HG03064 (cell line): ENCODE measurements around the gene TPGS1.

Experiments
- ATAC-seq: cut with Tn5 transposase; IDR thresholded peaks from one replicate; pipeline ENCODE4 v1.9.1; 2021; ENCODE audit warnings: low read depth; ENCODE audit not compliant: unreplicated experiment

Gene TPGS1

DNA sequence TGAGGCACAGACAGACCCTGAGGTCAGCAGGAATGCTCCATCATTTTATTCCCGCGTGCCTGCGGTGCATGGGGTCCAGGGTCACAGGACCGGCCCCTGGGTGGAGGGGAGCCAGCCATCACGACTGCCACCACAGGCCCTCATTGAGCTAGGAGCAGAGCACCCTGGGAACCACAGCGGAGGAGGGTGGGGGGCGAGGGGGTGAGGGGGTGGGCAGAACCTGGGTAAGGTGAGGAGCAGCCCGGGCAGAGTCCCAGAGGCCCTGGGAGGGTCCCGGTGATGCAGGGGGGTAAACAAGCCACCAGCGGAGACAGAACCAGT lies 12.3 kb upstream of the TPGS1 start:
- no peak for ATAC-seq

DNA sequence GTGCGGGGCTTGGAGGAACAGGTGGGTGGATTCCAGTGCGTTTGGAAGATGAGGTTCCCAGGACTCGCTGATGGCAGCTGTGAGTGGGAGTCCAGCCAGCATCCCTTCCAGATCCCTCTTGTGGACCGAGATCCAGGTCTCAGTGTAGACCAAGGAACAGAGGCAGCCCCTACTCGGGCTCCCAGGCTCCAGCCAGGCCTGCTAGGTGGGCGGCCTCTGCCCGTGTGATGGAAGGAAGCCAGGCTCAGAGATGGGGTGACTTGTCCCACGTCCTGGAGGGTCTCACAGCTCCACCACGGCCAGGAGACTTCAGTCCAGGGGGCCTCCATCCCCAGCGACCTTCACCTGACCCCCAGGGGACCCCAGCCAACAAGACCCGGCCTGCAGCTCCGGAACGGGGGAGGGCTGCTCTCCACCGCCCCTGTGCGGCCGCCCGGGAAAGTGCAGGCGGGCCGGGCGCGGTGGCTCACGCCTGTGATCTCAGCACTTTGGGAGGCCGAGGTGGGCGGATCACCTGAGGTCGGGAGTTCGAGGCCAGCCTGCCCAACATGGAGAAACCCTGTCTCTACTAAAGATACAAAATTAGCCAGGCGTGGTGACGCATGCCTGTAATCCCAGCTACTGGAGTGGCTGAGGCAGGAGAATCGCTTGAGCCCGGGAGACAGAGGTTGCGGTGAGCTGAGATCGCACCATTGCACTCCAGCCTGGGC lies 11.7 kb upstream of the TPGS1 start:
- no peak for ATAC-seq

DNA sequence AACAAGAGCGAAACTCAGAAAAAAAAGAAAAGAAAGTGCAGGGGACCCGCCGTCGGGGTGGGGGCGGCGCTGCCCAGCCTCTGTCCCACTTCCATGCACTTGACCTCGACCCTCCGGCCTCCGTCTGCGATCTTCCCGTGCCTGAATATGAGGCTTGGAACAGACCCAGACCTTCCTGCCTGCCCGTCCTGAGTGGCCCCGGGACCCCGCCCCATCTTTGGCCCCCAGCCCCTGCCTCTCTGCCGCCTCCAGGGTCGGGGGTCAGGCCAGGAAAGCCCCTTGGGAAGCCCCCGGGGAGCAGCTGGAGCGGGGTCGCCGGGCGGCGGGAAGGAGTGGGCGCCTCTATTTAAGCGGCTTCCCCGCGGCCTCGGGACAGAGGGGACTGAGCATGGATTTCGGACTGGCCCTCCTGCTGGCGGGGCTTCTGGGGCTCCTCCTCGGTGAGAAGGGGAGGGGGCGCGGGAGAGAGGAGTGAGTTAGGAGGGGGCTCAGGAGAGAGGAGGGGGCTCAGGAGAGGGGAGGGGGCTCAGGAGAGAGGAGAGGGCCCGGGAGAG lies 11.1 kb upstream of the TPGS1 start, which contains the start of gene MADCAM1:
MADCAM1 (plus strand) TSS at position 375 of the 554 bp plus-strand sequence; CDS start at position 389, 14 bp downstream.
- no peak for ATAC-seq

DNA sequence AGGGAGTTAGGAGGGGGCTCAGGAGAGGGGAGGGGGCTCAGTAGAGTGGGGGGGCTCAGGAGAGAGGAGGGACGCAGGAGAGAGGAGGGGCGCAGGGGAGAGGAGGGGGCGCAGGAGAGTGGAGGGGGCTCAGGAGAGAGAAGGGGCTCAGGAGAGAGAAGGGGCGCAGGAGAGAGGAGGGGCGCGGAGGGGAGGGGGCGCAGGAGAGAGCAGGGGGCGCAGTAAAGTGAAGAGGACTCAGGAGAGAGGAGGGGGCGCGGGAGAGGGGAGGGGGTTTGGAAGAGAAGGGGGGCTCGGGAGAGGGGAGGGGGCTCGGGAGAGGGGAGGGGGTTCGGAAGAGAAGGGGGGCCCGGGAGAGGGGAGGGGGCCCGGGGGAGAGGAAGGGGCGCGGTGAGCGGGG lies 10.3 kb upstream of the TPGS1 start:
- ATAC-seq = no peak

DNA sequence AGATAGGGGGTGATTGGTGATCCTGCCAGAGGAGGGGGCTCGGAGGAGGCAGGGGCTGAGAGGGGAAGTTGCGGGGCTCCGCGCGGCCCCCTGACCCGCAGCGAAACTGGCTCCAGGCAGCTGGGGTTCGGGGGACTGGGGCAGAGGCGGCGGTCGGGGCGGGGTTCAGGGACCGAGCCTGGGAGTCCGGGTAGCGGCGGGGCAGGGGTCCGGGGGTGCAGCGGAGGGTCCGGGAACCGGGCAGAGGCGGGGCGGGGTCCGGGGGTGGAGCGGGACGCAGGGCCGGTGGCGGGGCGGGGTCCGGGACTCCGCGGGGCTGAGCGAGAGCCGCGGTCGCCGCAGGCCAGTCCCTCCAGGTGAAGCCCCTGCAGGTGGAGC lies 9.8 kb upstream of the TPGS1 start:
- no peak for ATAC-seq

DNA sequence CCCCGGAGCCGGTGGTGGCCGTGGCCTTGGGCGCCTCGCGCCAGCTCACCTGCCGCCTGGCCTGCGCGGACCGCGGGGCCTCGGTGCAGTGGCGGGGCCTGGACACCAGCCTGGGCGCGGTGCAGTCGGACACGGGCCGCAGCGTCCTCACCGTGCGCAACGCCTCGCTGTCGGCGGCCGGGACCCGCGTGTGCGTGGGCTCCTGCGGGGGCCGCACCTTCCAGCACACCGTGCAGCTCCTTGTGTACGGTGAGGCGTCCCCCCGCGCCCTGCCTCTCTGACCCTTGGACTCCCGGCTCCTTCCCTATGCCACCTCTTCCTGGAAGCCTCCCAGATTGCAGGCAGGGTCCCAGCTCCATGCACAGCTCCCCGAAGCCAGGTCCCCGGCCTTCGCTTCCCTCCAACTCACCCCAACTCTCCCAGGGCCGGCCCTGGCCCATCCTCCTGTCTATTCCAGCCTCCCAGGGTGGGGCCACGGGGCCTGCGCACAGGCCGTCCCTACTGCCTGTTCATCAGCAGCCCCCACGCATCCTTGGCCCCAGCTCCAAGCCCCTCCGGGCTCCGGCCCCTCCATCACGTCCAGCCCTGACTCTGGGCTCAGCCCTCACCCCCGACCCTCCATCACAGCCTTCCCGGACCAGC lies 9.3 kb upstream of the TPGS1 start:
- no peak for ATAC-seq

DNA sequence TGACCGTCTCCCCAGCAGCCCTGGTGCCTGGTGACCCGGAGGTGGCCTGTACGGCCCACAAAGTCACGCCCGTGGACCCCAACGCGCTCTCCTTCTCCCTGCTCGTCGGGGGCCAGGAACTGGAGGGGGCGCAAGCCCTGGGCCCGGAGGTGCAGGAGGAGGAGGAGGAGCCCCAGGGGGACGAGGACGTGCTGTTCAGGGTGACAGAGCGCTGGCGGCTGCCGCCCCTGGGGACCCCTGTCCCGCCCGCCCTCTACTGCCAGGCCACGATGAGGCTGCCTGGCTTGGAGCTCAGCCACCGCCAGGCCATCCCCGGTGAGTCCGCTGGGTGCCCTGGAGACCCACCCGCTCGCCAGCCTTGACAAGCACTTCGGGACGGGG lies 8.8 kb upstream of the TPGS1 start:
- no peak for ATAC-seq

DNA sequence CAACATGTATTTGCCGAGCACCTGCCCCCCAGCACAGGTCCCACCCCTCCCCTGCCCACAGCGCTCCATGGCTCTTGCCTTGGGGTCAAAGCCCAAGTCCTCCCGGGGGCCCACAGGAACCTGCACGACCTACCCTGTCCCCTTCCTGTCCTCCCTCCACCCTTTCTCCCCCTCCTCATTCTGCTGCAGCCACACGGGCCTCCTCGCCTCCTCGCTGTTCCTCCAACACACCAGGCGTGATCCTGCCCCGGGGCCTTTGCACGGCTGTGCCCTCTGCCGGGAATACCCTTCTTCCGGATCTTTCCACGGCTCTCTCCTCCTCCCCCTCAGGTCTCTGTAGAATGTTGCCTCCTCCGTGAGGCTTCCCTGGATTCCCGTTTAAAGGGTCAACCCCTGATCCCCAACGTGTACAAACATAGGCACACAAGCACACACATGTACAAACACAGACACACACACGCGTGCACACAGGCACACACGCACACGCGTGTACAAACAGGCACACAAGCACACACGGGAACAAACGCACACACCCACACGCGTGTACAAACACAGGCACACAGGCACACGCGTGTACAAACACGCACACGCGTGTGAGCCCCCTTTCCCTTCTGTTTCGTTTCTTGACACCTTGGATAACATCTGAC lies 8.2 kb upstream of the TPGS1 start:
- ATAC-seq = no peak

DNA sequence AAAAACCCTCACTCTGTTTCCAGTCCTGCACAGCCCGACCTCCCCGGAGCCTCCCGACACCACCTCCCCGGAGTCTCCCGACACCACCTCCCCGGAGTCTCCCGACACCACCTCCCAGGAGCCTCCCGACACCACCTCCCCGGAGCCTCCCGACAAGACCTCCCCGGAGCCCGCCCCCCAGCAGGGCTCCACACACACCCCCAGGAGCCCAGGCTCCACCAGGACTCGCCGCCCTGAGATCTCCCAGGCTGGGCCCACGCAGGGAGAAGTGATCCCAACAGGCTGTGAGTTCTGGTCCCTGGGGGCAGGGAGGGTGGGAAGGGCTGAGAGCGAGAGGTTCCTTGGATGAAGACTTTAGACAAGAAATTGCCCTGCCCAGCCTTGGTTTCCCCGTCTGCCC lies 5.7 kb upstream of the TPGS1 start:
- no peak for ATAC-seq

DNA sequence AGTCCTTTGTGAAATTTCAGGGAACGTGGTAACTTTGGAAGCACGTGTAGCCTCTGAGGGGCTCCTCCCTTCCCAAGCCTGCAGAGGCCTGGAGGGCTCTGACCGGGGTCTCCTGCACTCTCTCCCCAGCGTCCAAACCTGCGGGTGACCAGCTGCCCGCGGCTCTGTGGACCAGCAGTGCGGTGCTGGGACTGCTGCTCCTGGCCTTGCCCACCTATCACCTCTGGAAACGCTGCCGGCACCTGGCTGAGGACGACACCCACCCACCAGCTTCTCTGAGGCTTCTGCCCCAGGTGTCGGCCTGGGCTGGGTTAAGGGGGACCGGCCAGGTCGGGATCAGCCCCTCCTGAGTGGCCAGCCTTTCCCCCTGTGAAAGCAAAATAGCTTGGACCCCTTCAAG lies 2.7 kb upstream of the TPGS1 start:
- ATAC-seq = no peak

DNA sequence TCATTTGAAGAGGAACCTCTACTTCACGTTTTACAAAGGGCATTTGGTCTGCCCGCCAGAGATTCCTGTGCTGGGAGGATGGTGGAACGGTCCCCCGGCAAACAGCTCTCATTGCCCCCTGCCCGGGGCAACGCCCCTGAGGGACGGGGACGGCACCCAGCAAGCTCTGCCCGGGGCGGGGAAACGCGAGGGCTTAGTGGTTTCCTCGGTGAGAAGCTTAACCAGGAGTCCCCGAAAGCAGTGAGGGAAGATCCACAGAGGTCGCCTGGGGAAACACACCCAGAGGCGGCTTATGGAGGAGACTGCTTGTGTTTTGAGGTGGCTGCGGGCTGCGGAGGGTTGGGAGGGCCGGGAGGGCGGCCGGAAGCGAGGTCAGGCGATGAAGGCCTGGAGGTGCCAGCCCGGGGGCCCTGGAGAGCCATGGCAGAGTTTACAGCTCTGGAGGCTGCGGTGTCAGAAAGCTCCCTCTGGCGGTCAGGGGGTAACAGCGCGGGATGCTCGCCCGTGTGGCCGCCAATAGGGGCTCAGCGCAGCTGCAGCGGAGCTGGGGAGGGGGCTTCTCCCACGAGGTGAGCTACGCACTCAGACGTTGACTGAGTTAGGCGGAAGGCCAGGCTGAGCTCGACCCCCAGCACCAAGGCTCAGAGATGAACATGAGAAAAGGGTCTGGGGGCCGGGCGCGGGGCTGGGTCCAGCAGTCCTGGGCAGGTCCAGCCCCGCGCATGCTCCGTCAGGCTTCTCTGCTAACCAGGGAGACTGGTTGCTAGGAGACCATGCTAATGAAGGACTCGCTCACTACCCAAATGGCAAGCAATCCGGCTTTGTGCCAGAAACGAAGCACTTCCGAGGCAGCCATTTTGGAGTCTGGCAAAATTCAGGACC lies 652 bp upstream of the TPGS1 start:
- peak; percentile 49 for ATAC-seq

DNA sequence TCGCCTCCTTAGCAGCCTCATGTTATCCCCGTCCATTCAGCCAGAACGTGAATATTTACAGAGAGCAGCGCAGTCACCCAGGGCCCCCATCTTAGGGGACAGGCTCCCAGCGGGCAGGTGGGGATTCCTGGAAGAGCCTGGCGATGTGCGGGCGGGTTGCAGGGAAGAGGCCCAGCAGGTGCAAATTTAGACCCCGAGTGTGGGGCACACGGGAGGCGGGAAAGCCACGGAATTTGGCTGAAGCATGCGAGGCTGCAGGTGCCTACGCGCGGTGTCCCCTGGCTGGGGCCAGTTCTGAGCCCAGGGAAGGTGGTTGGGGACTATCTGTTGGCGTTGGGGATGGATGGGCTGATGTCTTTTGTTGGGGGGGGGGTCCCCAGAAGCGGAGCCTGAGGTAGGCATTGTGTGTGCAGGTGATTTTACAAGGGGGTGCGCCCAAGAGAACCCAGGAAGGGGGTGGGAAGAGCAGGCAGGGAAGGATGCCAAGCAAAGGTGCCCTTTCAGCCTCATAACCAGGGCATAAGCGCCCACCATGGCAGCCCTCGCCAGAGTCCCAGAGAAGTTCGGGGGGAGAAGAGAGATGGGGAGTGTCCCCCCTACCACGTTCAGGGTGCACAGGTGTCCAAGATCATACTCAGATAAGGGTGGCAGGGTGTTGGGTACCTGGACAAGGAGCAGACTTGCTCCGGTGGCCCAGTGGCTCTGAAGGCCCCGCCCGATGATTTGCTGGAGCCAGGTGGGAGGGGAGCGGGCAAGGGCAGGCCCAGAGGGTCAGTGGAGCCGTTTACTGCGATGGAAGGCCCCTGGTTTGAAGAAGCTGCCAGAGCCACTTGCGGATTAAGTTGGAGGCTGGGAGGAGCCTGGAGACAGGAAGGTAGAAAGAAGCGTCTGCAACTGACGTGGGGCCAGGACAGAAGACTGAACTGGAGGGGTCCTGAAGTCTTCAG lies 1.2 kb downstream of the TPGS1 start:
- no peak for ATAC-seq

DNA sequence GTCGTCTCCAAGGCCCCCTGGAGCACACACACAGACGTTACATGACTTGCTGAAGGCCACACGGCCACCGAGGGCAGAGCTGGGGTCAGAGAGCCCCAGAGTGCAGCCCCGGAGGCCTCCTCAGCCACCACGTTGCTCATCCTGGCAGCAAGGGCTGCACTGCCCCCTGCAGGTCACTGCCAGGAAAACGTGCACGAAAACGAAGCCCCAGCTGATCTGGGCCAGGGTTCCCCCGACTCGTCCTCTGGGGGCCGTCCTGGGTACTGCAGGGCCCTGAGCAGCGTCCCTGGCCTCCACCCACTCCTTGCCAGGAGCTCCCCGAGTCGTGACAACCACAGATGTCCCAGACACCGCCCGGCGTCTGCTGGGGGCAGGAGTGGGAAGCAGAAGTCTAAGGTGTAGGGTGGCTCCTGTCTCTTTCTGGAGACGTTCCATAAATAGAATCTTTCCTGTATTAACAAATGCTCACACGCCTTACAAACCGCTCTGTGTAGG lies 3.4 kb downstream of the TPGS1 start:
- ATAC-seq = no peak

DNA sequence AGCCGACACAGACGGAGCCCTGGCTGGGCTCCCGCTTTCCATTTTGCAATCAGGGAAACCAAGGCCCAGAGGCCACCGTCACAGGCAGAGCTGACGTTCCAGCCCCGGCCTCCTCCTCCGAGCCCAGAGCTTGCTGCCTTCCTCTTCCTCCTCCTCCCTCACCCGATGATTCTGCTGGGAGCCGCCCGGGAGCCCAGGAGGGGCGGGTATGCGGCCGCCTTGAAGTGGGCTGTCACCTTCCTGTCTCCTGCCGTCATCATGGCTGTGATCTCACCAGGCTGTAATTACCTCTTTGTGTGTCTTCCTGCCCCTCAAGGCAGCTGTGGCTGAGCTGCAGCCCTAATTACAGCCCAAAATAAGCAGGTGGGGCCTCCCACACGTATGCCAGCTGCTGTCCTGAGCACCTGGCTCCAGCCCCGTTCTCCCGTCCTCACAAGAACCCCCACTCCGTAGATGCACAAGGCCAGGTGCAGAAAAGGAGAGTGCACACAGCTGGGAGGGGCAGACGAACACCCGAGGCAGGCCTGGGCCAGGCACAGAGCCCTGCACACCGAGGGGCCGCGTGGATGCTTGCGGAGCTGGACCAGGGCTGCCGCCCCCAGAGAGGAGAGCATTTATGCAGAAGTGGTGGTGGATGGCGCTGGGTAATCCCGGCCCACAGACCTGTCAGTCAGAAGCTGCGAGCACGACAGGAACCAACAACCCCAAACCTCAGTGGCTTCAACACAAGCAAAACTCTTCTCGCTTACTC lies 4.0 kb downstream of the TPGS1 start:
- ATAC-seq = no peak

DNA sequence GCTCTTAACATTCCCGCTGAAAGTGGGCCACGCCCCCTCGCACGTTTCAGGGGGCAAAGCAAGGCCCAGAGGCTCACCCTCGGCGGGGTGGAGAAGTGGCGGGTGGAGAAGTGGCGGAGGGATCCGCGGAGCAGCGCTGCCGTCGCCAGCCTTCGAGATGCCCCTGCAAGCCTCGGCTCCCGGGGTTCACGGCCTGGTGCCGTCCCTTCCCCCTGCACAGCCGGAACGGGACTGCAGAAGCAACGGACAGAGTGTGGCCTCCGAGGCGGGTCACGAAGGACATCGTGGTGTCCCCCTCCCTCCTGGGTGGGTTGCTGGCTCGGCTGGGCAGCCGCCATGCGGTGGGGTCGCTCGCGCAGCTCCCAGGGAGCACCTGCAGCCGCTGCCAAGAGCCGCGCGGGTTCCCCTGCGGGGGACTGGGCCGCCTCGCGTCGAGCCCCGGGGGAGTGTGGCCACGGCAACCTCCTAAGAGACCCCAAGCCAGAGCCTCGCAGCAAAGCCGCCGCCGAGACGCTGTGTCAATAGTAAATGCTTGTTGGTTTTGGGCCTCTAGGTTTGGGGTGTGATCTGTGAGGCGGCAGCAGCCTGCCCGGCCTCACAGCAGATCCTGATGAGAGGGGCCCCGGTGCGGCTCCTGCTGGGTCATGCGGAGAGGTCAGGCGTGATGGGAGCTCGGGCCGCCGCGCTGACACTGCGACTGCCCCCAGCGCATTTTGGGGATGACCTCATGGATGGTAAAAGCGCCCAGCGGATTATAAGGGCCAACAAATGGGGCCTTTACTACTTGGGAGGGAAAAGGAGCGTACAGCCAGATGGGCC lies 5.5 kb downstream of the TPGS1 start:
- ATAC-seq = no peak

DNA sequence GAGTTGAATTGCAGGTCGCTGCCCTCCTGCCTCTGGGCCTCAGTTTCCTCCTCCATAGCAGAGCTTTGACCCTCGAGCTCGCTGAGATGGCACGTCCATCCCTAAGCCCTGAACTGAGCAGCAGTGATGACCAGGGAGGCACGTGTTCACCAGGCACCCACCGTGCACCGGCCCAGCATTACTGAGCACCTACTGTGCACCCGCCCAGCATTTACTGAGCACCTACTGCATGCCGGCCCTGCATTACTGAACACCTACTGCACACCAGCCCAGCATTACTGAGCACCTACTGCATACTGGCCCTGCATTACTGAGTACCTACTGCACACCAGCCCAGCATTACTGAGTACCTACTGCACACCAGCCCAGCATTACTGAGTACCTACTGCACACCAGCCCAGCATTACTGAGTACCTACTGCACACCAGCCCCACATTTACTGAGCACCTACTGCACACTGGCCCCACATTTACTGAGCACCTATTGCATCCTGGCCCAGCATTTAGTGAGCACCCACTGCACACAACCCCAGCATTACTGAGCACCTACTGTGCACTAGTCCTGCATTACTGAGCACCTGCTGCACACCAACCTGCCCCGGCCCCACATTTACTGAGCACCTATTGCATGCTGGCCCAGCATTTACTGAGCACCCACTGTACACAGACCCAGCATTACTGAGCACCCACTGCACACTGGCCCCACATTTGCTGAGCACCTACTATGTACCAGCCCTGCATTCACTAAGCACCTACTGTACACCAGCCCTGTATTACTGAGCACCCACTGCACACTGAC lies 6.3 kb downstream of the TPGS1 start:
- no peak for ATAC-seq

DNA sequence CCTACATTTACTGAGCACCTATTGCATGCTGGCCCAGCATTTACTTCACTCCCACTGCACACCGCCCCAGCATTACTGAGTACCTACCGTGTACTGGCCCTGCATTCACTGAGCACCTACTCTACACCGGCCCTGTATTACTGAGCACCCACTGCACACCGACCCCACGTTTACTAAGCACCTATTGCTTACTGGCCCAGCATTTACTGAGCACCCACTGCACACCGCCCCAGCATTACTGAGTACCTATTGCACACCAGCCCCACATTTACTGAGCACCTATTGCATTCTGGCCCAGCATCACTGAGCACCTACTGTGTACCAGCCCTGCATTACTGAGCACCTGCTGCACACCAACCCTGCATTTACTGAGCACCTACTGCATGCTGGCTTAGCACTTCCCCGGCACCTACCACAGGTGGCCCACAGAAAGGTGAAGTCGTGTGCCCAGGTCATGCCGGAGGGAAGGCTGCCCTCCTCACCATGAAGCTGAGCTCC lies 6.9 kb downstream of the TPGS1 start:
- no peak for ATAC-seq
